Upper lobe of left lung (tissue), 4 donors: ENCODE results near the gene ANKRD34C.

ENCODE experiments used
- POLR2A ChIP-seq, 4 donors: fragments of 450-650 bp; IDR thresholded peaks; one replicate each; pipeline ENCODE4 v1.5.1; 2016 to 2017; ENCODE audit warnings: antibody characterized with exemption in 4 of 4, mild to moderate bottlenecking in 2 of 4
- POLR2AphosphoS5 ChIP-seq, 2 donors: sonication (generic); formaldehyde crosslinking; IDR thresholded peaks; one replicate each; pipeline ENCODE4 v1.5.1; 2017; ENCODE audit warnings: antibody characterized with exemption in 2 of 2
- TF ChIP-seq, protein P1 (sequence below), 6 experiments: fragments of 450-650 bp in 4 of 6; fragments of 200-600 bp in 2 of 6; sonication (generic) in 2 of 6; IDR thresholded peaks; one replicate each; pipeline ENCODE4 v1.5.1; 2016 to 2019; ENCODE audit warnings: antibody characterized with exemption in 6 of 6

- TF ChIP-seq, protein P1, sequence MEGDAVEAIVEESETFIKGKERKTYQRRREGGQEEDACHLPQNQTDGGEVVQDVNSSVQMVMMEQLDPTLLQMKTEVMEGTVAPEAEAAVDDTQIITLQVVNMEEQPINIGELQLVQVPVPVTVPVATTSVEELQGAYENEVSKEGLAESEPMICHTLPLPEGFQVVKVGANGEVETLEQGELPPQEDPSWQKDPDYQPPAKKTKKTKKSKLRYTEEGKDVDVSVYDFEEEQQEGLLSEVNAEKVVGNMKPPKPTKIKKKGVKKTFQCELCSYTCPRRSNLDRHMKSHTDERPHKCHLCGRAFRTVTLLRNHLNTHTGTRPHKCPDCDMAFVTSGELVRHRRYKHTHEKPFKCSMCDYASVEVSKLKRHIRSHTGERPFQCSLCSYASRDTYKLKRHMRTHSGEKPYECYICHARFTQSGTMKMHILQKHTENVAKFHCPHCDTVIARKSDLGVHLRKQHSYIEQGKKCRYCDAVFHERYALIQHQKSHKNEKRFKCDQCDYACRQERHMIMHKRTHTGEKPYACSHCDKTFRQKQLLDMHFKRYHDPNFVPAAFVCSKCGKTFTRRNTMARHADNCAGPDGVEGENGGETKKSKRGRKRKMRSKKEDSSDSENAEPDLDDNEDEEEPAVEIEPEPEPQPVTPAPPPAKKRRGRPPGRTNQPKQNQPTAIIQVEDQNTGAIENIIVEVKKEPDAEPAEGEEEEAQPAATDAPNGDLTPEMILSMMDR (IDR thresholded peaks at IDR 0.05) = no peak
- TF ChIP-seq POLR2A (IDR thresholded peaks at IDR 0.05) (no peak), POLR2AphosphoS5 (IDR thresholded peaks at IDR 0.05) (no peak)
Measured at GRCh38 chr15:79316864-79317263, 34.3 kb downstream of the ANKRD34C start.
